ENCODE measurements around the gene CAMK1D.

GRCh38 chr10:12538491-12538995 lies 189.2 kb downstream of the CAMK1D start:
- TF ChIP-seq CTCF (conservative IDR thresholded peaks at IDR 0.05; ENCODE audit: low read length) = no peak
- TF ChIP-seq EZH2phosphoT487 (IDR thresholded peaks at IDR 0.05; ENCODE audit: borderline replicate concordance, low read depth, low read length) = no peak

Measured in OCI-LY7 (cell line).